ENCODE measurements around the gene KLHL30.
A peak's percentile ranks its signal among the peaks of the same experiment; 100 is the strongest.

The KLHL30 gene

DNA sequence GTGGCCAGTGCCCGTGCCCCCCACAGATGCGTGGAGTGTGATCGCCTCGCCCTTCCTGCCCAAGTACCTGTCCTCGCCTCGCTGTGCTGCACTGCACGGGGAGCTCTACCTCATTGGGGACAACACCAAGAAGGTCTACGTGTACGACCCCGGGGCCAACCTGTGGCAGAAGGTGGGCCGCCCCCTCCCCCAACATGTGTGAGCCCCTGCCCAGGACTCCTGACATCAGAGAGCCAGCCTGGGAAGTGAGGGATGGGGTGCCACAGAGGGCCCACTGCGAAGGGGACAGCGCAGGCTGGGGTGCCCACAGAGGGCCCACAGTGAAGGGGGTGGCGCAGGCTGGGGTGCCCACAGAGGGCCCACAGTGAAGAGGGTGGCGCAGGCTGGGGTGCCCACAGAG, 10.5 kb downstream of the KLHL30 start:
- no peak for ATAC-seq

DNA sequence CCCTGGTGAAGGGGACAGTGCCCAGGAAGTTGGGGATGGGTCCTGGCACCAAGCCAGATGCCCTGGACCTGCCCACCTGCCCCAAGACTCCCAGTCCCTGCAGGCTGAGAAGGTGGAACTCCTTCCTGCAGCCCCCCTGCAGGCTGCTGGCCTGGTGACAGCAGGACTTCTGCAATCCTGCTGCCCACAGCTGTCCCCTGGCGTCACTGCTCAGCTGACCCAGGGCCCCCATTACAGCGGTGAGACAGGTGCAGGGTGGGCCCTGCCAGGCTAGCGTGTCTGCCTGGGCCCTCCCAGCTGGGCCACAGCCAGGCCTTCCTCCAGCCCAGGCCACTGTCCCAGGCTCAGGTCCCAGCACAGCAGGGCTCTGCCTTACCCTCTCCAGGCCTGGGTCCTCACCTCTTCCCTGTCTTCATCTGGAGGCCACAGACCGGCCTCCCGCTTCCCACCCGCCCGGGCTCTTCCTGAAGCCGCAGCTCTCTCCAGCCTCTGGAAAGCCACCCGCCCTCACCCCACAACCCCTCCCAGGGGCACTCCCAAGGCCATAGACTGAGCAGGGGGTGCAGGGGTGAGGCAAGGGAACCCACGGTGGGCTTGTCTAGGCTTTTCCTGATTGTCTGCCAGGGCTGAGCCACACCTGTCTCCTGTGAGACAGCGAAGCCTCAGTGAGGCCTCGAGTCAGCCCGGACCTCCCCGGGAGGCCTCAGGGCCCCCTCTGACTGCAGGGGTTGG, 11.5 kb downstream of the KLHL30 start:
- ATAC-seq: no peak

DNA sequence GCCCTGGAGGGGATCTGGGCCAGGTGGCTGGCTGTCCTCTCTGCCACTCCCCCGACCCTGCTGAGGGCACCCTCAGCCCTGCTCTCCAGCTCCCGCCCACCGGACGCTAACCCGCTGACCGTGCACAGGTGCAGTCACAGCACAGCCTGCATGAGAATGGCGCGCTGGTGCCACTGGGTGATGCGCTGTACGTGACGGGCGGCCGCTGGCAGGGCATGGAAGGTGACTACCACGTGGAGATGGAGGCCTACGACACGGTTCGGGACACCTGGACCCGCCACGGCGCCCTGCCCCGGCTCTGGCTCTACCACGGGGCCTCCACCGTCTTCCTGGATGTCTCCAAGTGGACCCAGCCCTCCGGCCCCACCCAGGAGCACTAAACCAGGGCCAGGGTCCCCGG, 12.2 kb downstream of the KLHL30 start:
- ATAC-seq: no peak

DNA sequence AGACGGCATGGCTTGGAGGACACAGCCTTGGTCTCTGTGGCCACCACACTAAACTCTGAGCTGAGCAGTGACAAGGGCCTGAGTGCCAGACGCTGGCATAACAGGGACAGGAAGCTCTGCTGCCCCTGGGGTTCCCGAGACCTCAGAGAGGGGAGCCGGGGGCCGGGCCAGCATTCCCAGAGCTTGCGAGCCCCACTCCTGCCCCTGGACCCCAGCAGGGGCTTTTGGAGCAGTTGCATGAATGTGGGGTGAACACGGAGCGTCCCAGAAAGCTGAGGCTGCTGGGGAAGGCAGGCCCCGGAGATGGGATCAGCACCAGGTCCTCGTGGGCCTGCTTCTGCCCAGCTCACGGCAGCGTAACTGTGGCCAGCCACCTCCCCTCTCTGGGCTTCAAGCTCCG, 12.7 kb downstream of the KLHL30 start:
- no peak for ATAC-seq

DNA sequence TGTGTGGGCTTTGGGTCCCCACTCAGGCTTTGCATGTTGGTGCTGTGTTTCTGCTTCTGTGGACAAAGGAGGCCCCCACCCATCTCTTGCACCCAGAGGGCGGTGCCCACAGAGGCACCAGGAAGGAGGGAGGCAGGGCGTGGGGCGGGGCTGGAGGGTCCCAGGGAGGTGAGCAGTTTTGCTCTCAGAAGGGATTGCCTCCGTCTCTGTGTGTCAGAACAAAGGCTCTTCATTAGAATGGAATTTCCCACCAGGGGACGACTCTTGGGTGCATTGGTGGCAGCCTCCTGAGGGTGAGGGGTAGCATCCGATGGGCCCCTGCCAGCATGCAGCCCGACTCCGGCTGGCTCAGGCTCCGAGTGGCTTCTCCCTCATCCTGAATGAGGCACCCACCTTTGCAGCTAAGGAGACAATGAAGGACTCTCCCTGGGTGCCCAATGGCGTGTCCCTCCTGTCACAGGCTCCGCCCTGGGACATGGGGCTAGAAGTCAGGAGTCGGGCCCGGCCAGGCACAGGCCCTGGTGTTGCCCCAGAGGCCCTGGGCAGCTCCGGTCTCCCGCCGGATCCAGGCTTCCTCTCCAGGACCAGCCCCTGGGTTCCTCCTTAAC, 13.3 kb downstream of the KLHL30 start:
- ATAC-seq: no peak

DNA sequence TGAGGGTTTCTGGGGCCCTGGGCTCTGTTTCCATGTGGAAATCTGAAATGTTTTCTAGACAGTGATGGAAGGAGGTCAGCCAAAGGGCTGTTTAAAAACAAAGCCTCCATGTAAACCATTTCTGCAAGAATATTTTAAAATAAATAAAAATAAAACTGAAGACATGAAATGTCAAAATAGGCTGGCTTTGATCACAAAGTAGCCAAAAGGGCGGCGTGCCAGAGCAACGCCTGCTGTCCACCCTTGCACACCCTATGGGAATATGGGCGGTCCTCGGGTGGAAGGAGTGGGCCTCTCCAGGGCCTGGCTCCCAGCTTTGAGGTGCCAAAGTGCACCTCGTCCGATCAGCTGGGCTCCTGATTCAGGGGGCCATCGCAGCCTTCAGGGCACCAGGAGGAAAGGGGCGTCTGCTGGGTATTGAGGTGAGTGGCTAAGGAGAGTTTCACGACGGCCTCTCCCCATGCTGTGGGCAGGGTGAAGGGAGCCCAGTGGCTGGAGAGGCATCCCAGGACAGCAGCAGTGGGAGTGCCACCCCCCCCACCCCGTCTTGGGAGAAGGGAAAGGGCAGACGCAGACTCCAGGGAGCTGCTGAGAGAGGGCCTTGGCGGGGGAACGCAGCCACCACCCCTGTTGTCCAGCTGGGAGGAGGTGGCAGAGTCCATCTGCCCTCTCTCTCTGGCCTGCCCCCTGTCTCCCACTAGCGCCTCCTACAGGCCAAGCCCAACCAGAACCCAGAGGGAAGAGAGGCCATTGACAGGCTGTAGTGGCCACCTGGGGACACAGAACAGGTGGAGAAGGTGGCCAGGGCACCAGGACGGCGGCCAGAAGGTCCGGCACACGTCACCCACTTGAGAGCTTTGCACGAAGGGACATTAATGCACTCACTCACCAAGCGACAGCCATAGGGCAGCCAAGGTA, 14.6 kb downstream of the KLHL30 start:
- no peak for ATAC-seq

DNA sequence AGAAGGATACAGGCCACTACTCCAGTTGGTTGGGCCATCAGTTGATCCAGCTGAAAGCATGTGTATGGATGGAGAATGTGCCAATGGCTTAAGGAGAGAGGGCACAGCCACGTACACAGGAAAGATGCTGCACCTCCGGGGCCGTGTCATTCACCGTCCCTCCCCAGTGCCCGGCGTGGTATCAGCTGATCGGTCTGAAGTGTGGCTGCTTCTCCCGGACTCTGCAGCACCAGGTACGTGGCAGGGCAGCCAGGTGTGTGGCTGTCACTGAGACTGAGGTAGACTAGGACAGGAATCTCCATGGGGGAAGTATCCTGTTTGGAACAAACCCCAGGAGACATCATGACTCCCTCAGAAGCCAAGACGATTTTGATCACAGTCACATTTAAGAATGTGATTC, 16.1 kb downstream of the KLHL30 start:
- no peak for ATAC-seq

DNA sequence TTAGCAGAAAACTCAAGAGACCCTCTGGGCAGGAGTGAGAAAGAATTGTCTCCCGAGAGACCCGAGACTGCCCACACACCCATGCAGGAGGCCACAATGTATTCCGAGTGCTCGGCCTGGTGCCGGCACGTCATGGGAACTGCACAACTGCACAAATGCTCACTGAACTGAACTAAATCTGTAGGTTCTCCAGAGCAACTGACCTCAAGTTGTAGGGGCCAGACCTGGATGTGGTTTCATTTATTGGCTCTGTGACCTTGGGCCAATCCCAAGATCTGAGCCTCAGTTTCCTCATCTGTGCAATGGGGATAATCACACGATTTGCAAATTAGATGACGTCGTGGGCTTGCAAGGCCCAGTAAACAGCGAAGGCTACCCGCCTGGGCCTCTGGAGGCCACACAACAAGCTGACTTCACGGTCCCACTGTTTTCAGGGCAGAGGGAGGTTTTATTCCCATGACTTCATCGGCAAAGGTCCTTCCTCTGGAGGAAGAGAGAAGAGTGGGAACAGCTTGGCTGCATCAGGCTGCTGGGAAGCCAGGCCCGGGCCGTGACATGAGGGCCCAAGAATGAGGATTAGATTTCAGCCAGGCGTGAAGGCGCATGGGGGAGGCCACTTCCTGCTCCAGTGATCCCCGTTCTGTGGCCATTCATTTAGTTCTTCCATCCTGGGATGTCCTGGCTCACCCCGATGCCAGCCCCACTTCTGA, 16.7 kb downstream of the KLHL30 start:
- ATAC-seq: no peak

DNA sequence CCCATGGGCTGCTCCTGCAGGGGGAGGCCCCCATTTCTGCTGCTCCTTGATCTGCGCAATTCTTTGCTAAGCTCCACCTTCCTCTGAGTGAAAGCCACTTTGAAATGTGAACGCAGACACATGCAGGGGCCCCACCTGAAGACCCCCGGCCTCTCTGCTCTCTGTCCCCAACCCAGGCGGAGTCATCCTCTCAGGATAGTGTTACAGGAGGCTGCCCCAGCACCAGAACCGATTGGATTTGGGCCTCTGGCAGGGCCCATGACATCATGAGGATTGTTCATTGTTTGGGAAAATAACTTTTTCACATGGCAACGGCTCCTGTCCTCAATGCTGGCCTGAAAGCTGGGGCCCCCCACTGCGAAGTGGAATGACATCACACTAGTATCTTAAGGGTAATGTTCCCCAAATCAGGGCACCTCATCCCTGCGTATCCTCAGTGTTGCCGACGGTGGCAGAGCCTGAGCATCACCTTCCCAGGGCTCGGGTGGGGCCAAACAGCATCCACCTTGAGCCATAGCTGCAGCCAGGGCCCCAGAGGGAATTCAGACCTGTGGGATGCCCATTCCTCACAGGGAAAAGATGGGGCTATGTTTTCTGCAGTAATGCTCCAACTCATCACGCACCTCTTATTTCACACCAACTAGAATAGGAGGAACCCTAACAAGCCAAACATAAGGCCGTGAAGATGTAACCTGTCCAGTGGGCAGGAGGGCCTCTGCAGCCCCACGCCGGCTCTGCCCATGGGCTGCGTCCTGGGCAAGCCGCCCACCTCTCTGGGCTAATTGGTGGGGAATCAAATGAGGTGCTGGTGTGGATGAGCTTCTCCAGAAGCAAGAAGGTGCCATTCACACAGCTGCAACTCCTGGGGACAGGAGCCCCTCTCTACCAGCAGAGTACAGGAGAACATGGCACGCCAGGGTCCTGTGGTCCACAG, 17.6 kb downstream of the KLHL30 start:
- no peak for ATAC-seq

DNA sequence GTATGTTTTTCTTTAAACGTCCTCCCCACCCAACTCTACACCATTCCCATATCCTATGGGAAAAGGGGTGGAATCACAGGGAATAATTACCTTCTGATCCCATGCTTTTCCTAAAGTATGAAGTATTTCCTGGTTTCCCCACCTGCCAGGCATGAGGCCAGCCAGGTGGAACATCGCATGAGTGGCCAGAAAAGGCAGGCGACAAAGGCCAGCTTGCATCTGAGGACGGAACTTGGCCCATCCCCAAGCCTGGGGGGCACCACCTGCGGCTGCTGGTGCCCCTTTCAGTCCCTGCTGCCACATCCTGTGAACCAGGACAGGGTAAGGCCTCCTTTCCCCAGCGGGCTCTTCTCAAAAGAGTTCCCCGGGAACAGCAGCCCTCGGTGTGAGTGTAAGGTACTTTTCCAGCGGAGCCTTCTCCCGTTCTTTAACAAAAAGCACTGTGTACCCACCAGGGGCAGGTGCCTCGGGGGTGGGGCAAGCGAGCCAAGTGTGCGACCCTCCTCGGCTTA, 19.1 kb downstream of the KLHL30 start:
- no peak for ATAC-seq

DNA sequence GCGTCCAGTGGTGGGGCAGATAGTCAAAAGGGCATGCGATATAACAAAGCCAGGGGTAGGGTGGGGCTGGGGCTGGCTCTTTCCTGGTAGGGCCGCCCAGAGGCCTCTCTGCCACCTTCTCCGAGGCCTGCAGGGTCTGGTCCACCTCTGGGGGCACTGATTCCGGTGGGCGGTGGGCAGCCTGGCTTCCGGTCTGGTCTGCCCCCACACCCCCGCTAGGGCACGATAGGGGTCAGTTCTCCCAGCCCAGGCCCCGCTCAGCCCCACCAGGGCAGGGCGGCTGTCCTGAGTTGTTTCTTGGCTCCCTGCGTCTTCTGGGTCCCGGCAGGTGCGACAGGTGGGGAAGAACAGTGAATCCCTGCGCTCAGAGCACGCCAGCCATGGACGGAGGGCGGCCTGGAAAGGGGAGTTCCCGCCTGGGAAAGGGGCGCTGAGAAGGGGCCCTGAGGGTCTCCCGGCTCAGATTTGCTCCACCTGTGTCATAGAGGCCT, 19.6 kb downstream of the KLHL30 start:
- ATAC-seq: no peak

DNA sequence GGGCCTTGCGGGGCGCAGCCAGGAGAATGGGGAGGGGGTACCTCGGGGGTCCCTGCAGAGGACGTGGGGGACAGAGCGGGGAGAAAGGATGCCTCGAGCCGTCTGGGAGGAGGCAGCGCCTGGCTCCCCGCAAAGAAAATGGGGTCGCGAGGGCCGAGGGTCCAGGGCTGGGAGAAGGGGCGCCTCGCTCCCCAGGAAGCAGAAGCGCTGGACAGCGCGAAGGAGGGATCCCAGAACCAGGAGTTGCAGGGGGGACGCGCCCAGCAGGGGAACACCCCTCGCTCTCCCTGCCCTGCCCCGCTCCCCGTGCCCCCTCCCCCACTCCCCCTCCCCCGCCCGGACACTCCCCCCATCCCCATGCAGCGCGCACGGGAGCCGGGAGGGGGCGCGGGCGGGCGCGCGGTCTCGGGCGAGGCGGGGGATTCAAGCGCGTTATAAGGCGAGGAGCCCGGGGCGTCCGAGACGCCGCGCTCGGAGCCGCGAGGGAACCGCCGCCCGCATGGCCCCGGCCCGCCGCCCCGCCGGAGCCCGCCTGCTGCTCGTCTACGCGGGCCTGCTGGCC, 20.1 kb downstream of the KLHL30 start, which contains the start of gene ERFE:
Gene ERFE, plus strand, starts transcription at position 462 of the 562 bp plus-strand sequence. Its CDS starts 38 bp downstream, at position 500.
- ATAC-seq: peak; percentile 54 to 60

DNA sequence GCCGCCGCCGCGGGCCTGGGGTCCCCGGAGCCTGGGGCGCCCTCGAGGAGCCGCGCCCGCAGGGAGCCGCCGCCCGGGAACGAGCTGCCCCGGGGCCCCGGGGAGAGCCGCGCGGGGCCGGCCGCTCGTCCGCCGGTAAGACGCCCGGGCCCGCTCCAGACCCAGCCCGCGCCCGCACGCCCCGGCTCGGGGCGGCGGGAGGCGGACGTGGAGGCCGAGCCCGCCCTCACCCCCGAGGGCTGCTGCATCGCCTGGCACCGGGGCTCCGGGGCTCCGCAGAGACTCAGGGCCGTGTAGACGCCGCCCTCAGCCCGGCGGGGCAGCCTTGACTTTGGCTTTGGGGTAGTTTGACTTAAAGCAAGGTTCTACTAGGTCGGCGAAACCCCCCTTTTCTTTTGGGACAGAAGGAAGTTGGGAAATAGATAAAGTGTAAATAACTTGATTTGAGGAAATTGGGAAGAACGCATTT, 20.6 kb downstream of the KLHL30 start:
- peak; percentile 44 to 48 for ATAC-seq

DNA sequence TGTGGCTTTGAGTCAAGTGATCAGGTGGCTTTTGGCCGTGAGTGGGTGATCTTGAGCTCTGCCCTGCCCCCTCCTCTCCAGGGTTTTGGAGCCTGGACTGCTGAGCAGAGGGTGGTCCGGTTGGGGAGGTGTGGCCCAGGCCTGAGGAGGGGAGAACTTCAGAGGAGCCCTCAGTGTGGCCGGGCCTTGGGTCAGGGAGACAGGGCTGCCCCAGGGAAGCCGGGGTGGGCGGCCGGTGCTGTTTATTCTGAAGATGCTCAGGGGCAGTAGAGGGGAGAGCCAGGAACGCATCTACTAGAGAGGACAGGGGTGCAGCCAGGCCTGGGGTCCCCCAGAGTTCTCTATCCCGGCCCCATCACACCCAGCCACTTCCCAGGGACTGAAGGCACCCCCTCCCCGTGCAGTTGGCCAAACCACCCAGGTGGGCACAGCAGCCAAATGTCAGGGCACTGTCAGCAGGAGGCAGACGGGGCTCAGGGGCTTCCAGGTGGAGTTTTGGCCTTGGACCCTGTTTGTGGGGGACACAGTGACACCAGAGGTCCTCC, 21.3 kb downstream of the KLHL30 start:
- no peak for ATAC-seq

DNA sequence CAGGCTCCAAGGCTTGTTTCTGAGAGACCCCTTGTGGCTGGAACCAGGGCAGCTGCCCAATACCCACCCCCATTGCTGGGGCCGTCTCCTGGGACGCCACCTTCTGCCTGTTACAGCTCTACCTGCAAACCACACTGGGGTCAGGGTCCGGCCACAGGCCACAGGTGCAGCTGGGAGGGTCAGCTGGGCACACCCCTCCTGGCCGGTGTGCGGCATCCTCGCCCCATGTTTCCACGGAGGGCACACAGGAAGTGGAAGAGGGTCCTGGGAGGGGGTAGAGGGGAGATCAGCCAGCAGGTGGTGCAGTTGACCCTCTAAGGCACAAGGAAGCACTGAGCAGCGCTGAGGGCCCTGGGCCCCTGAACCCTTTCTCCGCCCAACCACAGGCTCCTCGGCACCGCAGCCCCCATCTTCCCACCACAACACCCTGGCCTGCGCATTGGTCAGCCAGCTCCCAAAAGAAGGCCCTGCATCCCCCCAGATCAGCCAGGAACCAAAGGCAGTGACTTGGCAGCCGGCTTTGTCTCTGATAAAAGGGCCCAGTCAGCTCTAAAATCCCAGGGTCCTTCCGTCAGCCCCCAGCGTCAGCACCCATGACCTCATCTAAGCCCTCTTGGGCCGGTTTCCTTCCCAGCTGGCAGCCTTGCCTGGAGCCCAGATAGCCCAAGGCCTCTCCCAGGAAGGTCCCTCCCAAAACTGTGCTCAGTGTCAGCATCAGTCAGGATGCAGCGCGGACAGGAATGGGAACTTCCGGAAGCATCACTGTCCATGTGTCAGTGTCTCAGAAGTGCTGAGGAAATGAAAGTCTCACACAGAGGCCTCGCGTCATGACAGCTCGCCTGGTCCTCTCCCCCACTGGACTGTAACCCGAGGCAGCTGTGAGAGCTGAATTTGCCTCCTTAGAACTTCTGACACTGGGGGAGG, 22.0 kb downstream of the KLHL30 start:
- ATAC-seq: no peak

DNA sequence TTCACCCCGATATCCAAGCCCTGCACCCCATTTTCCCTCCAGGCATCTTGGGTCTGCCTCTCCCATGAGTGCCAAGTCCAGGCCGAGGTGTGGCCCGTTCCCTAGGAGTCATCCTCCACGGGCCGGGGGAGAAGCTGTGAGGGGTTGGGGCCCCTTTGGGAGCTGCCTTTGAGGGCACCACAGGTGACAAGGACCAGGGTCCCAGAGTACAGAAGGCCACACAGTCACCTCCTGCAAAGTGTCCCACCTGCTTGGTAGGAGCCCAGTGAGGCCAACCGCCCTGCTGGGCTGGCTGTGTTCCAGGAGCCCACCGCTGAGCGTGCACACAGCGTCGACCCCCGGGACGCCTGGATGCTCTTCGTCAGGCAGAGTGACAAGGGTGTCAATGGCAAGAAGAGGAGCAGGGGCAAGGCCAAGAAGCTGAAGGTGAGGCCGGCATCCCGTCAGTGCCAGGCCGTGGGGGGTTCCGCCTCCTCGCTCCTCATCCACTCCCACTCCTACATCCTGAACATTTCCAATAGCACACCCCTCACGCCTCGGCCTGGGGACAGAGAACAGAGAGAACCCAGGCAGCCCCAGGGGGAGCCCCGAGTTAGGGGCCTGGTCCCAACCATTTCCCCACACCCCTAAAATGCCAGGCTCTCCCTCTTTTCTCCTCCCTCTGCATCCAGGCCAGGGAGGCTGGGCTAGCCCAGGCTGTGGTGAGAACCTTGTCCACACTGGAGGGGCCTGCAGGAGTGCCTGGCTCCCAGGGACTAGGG, 23.0 kb downstream of the KLHL30 start:
- ATAC-seq: no peak

DNA sequence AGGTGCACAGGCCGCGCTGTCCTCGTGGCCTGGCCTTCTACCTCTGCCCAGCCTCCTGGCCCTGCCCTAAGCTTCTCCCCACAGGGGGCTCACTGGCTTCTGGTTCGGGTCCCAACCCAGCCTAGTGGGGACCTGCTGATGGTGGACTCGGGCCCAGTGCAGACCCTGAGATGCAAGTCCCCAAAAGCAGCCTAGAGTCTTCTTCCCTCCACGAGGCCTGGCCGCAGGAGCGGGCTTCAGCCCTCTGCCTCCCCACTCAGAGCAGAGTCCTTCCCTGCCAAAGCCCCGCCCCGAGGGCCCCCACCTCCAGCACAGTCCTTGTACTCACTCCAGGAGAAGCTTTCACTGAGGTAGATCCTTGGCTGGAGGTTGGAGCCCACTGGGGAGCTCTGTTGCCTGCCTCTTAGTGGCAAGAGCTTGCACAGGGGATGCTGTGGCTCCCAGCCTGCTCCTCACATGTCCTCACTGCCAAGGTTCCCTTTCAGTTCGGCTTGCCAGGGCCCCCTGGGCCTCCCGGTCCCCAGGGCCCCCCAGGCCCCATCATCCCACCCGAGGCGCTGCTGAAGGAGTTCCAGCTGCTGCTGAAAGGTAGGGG, 23.9 kb downstream of the KLHL30 start:
- no peak for ATAC-seq

DNA sequence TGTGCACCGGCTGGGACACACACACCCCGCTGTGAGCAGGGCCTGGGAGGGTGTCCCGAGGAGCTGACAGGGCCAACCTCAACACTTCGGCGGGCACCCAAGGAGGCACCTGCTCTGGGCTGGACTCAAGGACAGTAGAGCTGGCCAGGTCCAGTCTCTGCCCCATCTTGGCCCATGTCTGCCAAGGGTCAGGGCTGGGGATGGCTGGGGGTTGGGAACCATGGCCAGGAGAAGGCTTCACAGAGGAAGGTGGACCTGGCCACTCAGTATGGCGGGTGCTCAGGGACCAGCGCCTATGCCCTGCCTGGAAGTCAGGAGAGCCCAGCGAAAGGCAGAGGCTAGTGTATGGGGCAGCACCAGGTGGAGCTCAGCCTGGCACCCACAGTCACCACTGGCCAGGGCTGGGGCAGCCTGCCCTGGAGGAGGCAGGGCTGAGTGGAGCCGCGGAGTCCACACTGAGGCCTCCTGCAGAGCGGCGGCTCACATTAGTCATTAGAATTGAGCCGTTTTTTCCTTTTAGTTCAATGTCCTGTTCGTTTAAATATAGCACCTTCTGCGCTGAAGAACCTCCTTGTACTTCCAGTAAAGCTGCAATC, 24.5 kb downstream of the KLHL30 start:
- ATAC-seq: no peak
